B cell (primary cell): ENCODE results near the gene CDC25C.

ENCODE experiments used
- CTCF ChIP-seq: fragments of 200-600 bp; IDR thresholded peaks from one replicate; pipeline ENCODE4 v1.8.0; 2022; ENCODE audit warnings: antibody characterized with exemption, mild to moderate bottlenecking
- EZH2 ChIP-seq: IDR thresholded peaks from 2 replicates; pipeline ENCODE4 v1.6.1; 2012; ENCODE audit warnings: borderline replicate concordance, low read depth, mild to moderate bottlenecking, moderate library complexity, low read length; ENCODE audit not compliant: insufficient read depth, poor library complexity, severe bottlenecking

- TF ChIP-seq CTCF, result no peak
- no peak for TF ChIP-seq EZH2
Observed at GRCh38 chr5:138280915-138281314, 50.7 kb downstream of the CDC25C start.
